ENCODE results near the gene BLOC1S3.

The BLOC1S3 gene

DNA sequence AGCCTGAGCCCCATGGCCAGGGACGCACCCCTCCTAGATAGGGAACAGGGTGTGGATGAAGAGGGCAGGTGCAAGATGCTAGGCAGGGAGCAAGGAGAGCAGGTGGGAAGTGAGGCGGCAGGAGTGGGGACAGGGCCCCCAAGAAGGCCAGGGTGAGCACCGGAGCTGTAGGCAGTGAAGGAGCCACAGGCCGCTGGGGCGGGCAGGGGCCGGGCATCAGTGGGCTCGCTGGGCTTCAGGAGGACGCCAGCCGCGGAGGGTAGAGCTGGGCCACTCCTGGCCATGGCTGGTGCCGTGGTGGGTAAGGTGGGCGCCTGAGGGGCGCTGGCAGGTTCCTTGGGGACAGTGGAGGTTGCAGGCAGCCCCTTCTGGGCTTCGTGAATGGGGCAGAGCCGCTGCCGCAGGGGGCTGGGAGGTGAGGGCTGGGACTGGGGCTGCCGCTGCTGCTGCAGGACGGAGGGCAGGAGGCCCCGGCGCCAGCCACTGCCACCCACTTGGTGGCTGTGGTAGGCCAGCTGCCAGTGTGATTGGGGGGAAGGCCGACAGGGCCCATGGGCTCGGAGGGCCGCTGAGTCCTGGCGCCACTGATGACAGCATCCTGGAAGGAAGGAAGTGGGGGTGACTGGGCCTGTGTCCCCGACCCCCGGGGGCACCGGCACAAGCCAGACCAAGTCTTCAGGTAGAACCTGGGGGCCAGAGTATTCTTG is 19.9 kb upstream of the BLOC1S3 start:
- Histone ChIP-seq H3K9ac (ENCODE audit: low read length) (no peak overlapping the region), H3K4me3 (ENCODE audit: low read length) (no peak overlapping the region), H3K4me1 (ENCODE audit: control insufficient read depth, low read depth, low read length) (peaks cover 4% of the 10 kb centered on the region), H3K36me3 (ENCODE audit: control insufficient read depth, low read depth, low read length) (no peaks in the 10 kb centered on the region), H3K9me3 (ENCODE audit: control insufficient read depth, low read depth, low read length) (no peaks in the 10 kb centered on the region), H3K27ac (ENCODE audit: low read length) (no peak overlapping the region), H3K27me3 (ENCODE audit: control insufficient read depth, insufficient read depth, low read length) (peaks cover 33% of the 10 kb centered on the region)

DNA sequence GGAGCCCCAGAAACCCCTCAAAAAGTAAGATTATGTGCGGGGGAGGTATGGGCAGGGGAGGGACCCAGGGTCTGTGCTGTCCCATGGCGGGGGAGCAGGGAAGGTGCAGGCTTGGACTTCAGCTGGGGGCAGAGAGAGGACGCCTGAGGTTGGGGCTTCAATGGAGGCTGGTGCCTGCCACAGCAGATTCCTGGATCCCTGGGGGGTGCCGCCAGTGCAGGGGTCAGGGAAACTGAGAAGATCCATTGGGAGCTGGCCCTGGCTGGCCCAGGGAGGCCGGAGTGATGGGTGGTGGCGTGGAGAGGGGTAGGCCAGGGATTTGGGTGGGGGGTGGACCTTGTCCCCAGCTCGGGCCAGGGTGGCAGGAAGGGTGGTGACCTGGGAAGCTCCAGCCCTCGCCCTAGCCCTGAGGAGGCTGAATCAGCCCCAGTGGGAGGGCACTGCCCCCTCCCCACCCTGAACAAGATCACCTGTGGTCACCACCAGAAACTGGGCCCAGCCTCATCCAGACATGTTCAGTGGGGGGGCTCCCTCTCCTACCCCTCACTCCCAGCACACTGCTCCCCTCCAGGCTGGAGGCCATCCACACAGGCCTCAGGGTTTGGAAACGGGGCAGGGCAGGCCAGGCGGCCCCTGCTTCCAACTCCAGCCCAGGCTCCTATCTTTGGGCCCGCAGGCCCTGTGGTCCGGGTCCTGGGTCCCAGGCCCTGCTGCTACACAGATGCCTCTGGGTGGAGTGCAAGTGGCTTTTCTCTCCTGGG is 19.2 kb upstream of the BLOC1S3 start:
- H3K27me3 ChIP-seq (ENCODE audit: control insufficient read depth, insufficient read depth, low read length), result peaks cover 26% of the 10 kb centered on the region

GRCh38 chr19:45159971-45160324 is 18.6 kb upstream of the BLOC1S3 start:
- no peaks in the 10 kb centered on the region for H3K4me1 ChIP-seq (ENCODE audit: control insufficient read depth, low read depth, low read length)
- no peaks in the 10 kb centered on the region for H3K36me3 ChIP-seq (ENCODE audit: control insufficient read depth, low read depth, low read length)
- no peak overlapping the region for H3K27ac ChIP-seq (ENCODE audit: low read length)
- H3K27me3 ChIP-seq (ENCODE audit: control insufficient read depth, insufficient read depth, low read length), result peaks cover 20% of the 10 kb centered on the region
- no peak overlapping the region for H3K4me3 ChIP-seq (ENCODE audit: low read length)
- no peaks in the 10 kb centered on the region for H3K9me3 ChIP-seq (ENCODE audit: control insufficient read depth, low read depth, low read length)
- no peak overlapping the region for H3K9ac ChIP-seq (ENCODE audit: low read length)

More for the DNA sequence above, 19.2 kb upstream of the BLOC1S3 start:
- Histone ChIP-seq H3K4me1 (ENCODE audit: control insufficient read depth, low read depth, low read length) (no peaks in the 10 kb centered on the region), H3K36me3 (ENCODE audit: control insufficient read depth, low read depth, low read length) (no peaks in the 10 kb centered on the region), H3K4me3 (ENCODE audit: low read length) (no peak overlapping the region), H3K9ac (ENCODE audit: low read length) (no peak overlapping the region), H3K9me3 (ENCODE audit: control insufficient read depth, low read depth, low read length) (no peaks in the 10 kb centered on the region), H3K27ac (ENCODE audit: low read length) (no peak overlapping the region)

- Histone ChIP-seq H3K9ac (ENCODE audit: low read length) (no peak within 1 kb of the TSS), H3K9me3 (ENCODE audit: control insufficient read depth, low read depth, low read length) (no peaks in the 10 kb centered on the region), H3K4me1 (ENCODE audit: control insufficient read depth, low read depth, low read length) (no peaks in the 10 kb centered on the region), H3K4me3 (ENCODE audit: low read length) (no peak within 1 kb of the TSS), H3K36me3 (ENCODE audit: control insufficient read depth, low read depth, low read length) (no peaks in the 10 kb centered on the region), H3K27me3 (ENCODE audit: control insufficient read depth, insufficient read depth, low read length) (peaks cover 10% of the 10 kb centered on the region), H3K27ac (ENCODE audit: low read length) (no peak within 1 kb of the TSS)
These were observed 17.5 kb upstream of the BLOC1S3 start, which contains the start of gene NKPD1 for GRCh38 chr19:45160870-45161737. NKPD1 (minus strand) TSS chr19:45160982; CDS start chr19:45160150, 832 bp downstream.

DNA sequence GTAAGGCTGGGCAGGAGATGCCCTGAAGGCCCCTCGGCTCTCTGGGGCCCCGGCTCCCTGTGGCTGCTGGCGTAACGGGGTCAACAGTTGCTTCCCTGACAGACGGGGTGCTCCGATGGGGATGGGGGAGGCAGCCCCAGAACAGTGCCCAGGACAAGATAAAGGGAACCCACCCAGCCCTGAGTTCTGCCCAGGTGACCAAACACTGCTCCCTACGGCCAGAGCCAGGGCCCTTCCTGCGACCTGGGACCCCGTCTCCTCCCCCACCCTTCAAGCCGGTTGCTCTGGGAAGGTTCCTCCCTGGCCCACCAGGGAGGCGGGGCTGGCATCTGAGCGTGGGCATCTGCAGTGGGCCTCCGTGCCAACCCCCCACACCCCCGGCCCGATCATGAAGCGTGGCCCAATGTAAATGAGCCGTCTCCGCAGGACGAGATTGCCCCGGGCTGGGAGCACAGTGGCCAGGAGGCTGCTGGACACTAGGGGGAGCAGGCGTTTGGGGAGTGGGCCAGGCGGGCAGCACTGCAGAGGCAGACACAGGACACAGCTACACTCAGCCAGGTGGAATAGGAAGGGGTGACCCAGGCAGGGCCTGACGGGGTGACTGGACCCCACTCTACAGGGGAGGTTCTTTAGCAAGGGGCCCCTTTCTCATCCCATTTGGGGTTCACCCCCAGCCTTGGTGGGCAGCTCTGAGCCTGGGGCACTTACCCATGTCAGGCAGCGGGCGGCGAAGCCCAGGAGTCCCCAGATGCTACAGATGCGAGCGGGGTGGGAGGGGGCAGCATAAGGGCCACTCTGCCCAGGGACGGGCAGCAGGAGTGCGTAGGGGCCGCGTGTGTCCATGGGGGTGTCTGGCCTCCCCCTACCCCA is 16.6 kb upstream of the BLOC1S3 start:
- Histone ChIP-seq H3K4me3 (ENCODE audit: low read length) (no peak overlapping the region), H3K4me1 (ENCODE audit: control insufficient read depth, low read depth, low read length) (peaks cover 4% of the 10 kb centered on the region), H3K27ac (ENCODE audit: low read length) (no peak overlapping the region), H3K9me3 (ENCODE audit: control insufficient read depth, low read depth, low read length) (no peaks in the 10 kb centered on the region), H3K36me3 (ENCODE audit: control insufficient read depth, low read depth, low read length) (no peaks in the 10 kb centered on the region), H3K9ac (ENCODE audit: low read length) (no peak overlapping the region), H3K27me3 (ENCODE audit: control insufficient read depth, insufficient read depth, low read length) (peaks cover 10% of the 10 kb centered on the region)

DNA sequence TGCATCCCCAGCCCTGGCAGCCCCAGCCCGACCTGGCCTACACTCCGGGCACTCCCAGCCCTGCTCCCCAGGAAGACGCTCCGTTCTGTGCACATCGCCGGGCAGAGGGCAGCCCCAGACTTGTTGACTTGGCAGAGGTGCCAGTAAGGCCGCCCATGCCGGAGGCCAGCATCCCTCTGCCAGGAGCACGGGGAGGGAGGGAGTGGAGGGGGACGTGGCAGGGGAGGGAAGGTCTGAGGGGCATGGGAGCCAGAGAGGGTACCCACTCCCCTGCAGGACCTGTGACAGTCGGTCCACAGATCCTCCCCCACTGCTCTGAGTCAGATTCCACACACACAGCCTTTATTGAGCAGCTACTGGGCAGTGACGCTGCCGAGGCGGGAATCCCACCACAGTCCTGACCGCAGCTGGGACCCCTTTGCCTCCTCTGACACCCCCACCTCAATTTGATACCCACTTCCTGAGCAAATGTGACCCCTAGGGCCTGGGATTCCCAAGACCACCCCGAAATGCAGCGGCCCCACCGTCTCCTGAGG is 15.9 kb upstream of the BLOC1S3 start:
- H3K27me3 ChIP-seq (ENCODE audit: control insufficient read depth, insufficient read depth, low read length), result peaks cover 6% of the 10 kb centered on the region
- no peaks in the 10 kb centered on the region for H3K9me3 ChIP-seq (ENCODE audit: control insufficient read depth, low read depth, low read length)
- H3K9ac ChIP-seq (ENCODE audit: low read length), result no peak overlapping the region
- H3K36me3 ChIP-seq (ENCODE audit: control insufficient read depth, low read depth, low read length), result no peaks in the 10 kb centered on the region
- H3K4me1 ChIP-seq (ENCODE audit: control insufficient read depth, low read depth, low read length), result peaks cover 6% of the 10 kb centered on the region
- H3K4me3 ChIP-seq (ENCODE audit: low read length), result no peak overlapping the region
- H3K27ac ChIP-seq (ENCODE audit: low read length), result no peak overlapping the region

DNA sequence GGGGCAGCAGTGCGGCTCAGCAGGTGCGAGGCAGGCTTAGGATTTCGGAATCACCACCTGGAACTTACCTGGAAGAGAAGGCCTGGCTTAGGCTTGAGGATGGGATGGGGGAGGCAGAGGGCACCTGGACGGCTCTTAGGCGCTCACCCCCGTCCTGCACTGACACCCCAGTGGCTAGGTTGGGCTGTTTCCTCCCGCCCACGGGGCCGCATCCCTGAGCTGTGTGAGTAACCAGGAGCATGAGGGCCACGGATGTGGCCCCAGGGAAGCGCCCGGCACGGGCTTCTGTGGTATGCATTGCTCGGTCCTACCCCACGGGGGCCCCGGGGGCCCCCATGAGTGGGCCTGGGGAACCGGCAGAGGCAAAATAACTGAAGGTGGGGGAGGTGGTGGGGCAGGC is 15.4 kb upstream of the BLOC1S3 start:
- no peak overlapping the region for H3K4me3 ChIP-seq (ENCODE audit: low read length)
- peaks cover 6% of the 10 kb centered on the region for H3K4me1 ChIP-seq (ENCODE audit: control insufficient read depth, low read depth, low read length)
- H3K36me3 ChIP-seq (ENCODE audit: control insufficient read depth, low read depth, low read length), result no peaks in the 10 kb centered on the region
- no peak overlapping the region for H3K9ac ChIP-seq (ENCODE audit: low read length)
- H3K9me3 ChIP-seq (ENCODE audit: control insufficient read depth, low read depth, low read length), result no peaks in the 10 kb centered on the region
- peaks cover 6% of the 10 kb centered on the region for H3K27me3 ChIP-seq (ENCODE audit: control insufficient read depth, insufficient read depth, low read length)
- H3K27ac ChIP-seq (ENCODE audit: low read length), result no peak overlapping the region

DNA sequence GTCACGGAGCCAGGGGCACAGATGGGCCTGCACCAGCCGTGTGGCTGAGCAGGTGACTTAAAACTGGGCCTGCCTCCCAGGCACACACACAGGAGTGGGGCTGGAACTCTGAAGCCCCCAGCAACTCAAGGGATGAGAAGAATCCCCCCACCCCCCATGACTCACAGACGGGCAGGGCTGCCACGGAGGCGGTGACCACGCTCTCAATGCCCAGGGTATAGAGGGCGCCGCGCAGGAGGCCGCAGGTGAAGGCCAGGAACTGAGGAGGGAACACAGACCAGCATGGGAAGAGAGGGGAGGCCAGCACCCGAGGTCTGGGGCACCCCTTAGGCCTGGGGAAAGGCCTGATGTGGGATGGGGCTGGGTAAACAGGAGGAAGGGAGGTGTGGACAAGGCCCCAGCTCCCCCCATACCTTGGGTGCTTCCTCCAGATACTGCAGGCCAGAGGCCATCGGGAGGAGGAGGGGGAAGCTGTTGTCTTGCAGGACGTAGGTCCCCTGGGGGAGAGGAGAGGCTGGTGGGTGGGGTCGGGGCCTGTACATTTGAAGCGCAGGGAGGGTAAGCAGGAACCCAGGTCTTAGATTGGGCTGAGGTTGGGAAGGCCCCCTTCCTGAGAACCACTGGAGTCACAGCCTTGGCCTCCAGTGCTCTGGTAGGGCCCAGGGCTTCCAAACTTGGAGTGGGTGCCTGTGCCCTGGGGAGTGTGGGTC is 14.7 kb upstream of the BLOC1S3 start:
- Histone ChIP-seq H3K36me3 (ENCODE audit: control insufficient read depth, low read depth, low read length) (no peaks in the 10 kb centered on the region), H3K27me3 (ENCODE audit: control insufficient read depth, insufficient read depth, low read length) (peaks cover 6% of the 10 kb centered on the region), H3K9ac (ENCODE audit: low read length) (no peak overlapping the region), H3K27ac (ENCODE audit: low read length) (no peak overlapping the region), H3K4me3 (ENCODE audit: low read length) (no peak overlapping the region), H3K9me3 (ENCODE audit: control insufficient read depth, low read depth, low read length) (no peaks in the 10 kb centered on the region), H3K4me1 (ENCODE audit: control insufficient read depth, low read depth, low read length) (peaks cover 6% of the 10 kb centered on the region)

DNA sequence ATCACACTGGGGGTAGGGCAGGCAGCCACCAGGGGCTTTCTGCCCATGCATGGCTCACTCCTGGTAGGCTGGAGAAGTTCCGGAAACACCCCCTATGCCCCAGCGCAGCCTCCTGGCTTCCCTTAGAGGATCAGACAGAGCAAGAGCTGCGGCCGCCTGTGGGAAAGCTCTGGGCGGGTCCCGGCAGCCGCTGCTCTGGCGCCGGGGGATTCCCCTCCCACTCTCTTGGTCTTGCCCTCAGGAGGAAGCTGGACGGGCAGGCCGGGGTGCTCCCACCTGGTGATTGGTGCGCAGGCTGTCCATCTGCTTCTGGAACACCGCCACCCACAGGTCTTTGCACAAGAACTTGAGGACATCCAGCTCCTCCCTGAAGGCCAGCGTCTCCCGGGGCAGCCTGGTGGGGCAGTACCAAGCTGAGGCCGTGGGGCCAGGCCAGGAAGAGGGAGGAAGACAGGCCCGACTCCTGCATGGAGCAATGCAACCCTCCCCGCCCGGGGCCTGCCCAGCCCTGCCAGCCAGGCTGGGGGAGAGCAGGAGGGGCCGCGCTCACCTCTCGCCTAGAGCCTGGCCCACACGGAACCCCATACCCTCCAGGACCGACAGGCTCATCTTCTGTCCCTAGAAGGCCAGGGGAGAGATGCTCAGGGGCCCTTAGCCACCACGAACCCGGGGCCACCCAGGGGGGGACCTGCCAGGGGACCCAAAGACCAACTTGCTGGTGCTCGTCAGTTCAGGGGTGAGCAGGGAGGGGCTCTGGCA is 13.8 kb upstream of the BLOC1S3 start:
- Histone ChIP-seq H3K27me3 (ENCODE audit: control insufficient read depth, insufficient read depth, low read length) (peaks cover 6% of the 10 kb centered on the region), H3K9me3 (ENCODE audit: control insufficient read depth, low read depth, low read length) (no peaks in the 10 kb centered on the region), H3K9ac (ENCODE audit: low read length) (no peak overlapping the region), H3K27ac (ENCODE audit: low read length) (no peak overlapping the region), H3K4me3 (ENCODE audit: low read length) (no peak overlapping the region), H3K4me1 (ENCODE audit: control insufficient read depth, low read depth, low read length) (peaks cover 6% of the 10 kb centered on the region), H3K36me3 (ENCODE audit: control insufficient read depth, low read depth, low read length) (no peaks in the 10 kb centered on the region)

All from iPS-18a (cell line).